ENCODE results near the gene PTPRJ.

DNA sequence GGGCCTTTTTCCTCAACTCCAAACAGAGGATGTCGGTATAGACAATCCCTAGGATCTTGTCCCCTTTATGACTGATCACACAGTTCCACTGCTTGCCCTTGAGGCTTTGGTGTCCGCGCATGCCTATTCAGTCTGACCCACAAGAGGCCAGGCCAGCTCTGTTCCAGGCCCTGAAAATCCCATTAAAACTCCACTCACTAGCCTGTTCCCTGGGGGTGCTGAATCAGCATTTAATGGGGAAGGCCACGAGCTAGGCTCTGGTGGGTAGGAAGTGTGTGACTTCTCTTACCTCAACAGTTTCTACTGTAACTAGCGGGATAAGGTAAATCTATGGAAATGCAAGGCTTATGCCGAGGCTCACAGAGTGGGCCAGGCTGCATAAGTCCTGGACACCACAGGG lies 117.7 kb downstream of the PTPRJ start:
- TF ChIP-seq EZH2phosphoT487 (IDR thresholded peaks at IDR 0.05; ENCODE audit: insufficient read depth, low read depth): no peak
- no peak for TF ChIP-seq EZH2 (IDR thresholded peaks at IDR 0.05; ENCODE audit: insufficient read depth, poor library complexity, severe bottlenecking)
